Uterus (tissue), 4 donors: ENCODE data around the gene ERMAP. TPM values are rescaled to one million over a fixed set of nuclear protein-coding genes. Genes with fewer than 3 reads are reported as not detected.

Experiments used
- DNase-seq, 2 donors: peaks; one replicate each; pipeline ENCODE4 v3.0.0-alpha.2; 2019 to 2020
- H3K27ac ChIP-seq, 2 donors: fragments of 200-600 bp; sonication (generic); 1 replicate in 1 of 2; 2 replicates in 1 of 2; pipeline ENCODE4 v1.5.1; 2016 to 2018
- H3K27me3 ChIP-seq, 2 donors: fragments of 200-600 bp; sonication (generic); one replicate each; pipeline ENCODE4 v1.5.1; 2018 to 2019; ENCODE audit warnings: control low read depth in 1 of 2
- H3K36me3 ChIP-seq, 2 donors: fragments of 200-600 bp; sonication (generic); one replicate each; pipeline ENCODE4 v1.5.1; 2019; ENCODE audit warnings: control low read depth in 1 of 2
- H3K4me1 ChIP-seq, 2 donors: fragments of 200-600 bp; sonication (generic); one replicate each; pipeline ENCODE4 v1.5.1; 2018 to 2019; ENCODE audit warnings: control low read depth in 1 of 2
- H3K4me3 ChIP-seq, 2 donors: fragments of 200-600 bp; sonication (generic); 1 replicate in 1 of 2; 2 replicates in 1 of 2; pipeline ENCODE4 v1.5.1; 2018 to 2019; ENCODE audit warnings: mild to moderate bottlenecking in 1 of 2
- H3K9me3 ChIP-seq, 2 donors: fragments of 200-600 bp; sonication (generic); one replicate each; pipeline ENCODE4 v1.5.1; 2019; ENCODE audit warnings: control low read depth in 1 of 2
- POLR2A ChIP-seq, 2 donors: fragments of 450-650 bp; IDR thresholded peaks; one replicate each; pipeline ENCODE4 v1.6.1; 2016; ENCODE audit warnings: antibody characterized with exemption in 2 of 2, mild to moderate bottlenecking in 1 of 2, moderate library complexity in 1 of 2
- intact Hi-C: fragments of 100-400 bp; cut with DNase I; formaldehyde crosslinking; loops from one replicate; pipeline ENCODE4 v1.15.1; 2023; ENCODE audit warnings: low total_unique reads
- total RNA-seq, 4 donors: library from RNA; depleted of rRNA in 3 of 4; stranded (reverse); fragments of >200 nt in 3 of 4; gene quantifications; one replicate each; pipeline versions ENCODE4 v1.1.0 to v1.2.4, GENCODE V29; 2014 to 2023
- TF ChIP-seq, protein P1 (sequence below), 4 experiments: fragments of 200-600 bp in 2 of 4; fragments of 450-650 bp in 2 of 4; sonication (generic) in 2 of 4; IDR thresholded peaks; one replicate each; pipeline ENCODE4 v1.5.1; 2016 to 2019; ENCODE audit warnings: antibody characterized with exemption in 4 of 4, mild to moderate bottlenecking in 2 of 4, moderate library complexity in 1 of 4
- donor health status: DM: yes; HTN: yes; CAD: no.

Gene ERMAP
- total RNA-seq, 4 donors from 2014 or later: 0.59 to 16.0 (median 7.6) TPM

DNA sequence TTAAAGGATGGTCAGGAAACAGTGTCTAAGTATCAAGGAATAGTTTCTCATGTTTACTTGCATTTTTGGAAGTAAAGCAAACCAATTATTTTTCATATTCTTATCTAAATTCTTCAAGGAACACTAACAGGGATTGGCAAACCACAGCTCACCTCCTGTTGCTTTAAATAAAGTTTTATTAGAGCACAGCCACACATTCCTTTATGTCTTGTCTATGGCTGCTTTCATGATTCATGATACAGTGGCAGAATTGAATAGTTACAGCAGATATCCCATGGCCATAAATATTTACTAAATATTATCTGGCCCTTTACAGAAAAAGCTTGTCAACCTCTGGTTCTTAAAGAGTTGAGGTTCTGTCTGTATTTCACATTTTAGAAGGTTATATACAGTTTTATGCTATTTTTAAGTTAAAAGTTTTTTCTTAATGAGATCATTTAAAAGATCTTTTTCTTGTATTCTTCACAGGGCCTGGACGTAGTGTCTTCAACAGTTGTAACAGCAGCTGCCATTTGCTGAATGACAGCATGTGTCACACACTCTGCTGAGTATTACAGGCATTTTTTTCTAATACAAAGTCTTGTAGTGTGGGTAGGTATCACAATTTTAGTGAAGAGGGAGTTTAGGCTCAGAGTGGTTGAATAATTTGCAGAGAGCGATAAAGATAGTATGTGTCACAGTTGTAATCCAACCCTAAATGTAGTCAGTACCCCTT, 32.1 kb downstream of the ERMAP start:
- no peaks in the 10 kb centered on the region for H3K4me1 ChIP-seq
- intact Hi-C loops: no loop called here
- H3K9me3 ChIP-seq: no peaks in the 10 kb centered on the region

GRCh38 chr1:42849944-42850343, 33.0 kb downstream of the ERMAP start:
- Histone ChIP-seq H3K4me3 (no peak overlapping the region), H3K27me3 (no peaks in the 10 kb centered on the region), H3K27ac (no peak overlapping the region), H3K9me3 (no peaks in the 10 kb centered on the region), H3K36me3 (no peaks in the 10 kb centered on the region), H3K4me1 (no peaks in the 10 kb centered on the region)
- TF ChIP-seq, protein P1, sequence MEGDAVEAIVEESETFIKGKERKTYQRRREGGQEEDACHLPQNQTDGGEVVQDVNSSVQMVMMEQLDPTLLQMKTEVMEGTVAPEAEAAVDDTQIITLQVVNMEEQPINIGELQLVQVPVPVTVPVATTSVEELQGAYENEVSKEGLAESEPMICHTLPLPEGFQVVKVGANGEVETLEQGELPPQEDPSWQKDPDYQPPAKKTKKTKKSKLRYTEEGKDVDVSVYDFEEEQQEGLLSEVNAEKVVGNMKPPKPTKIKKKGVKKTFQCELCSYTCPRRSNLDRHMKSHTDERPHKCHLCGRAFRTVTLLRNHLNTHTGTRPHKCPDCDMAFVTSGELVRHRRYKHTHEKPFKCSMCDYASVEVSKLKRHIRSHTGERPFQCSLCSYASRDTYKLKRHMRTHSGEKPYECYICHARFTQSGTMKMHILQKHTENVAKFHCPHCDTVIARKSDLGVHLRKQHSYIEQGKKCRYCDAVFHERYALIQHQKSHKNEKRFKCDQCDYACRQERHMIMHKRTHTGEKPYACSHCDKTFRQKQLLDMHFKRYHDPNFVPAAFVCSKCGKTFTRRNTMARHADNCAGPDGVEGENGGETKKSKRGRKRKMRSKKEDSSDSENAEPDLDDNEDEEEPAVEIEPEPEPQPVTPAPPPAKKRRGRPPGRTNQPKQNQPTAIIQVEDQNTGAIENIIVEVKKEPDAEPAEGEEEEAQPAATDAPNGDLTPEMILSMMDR (IDR thresholded peaks at IDR 0.05): no peak
- TF ChIP-seq POLR2A (IDR thresholded peaks at IDR 0.05): no peak
- no peak for DNase-seq
- intact Hi-C loops: no loop called here

More for the DNA sequence above, 32.1 kb downstream of the ERMAP start:
- no peak for DNase-seq
- Histone ChIP-seq H3K27me3 (no peaks in the 10 kb centered on the region), H3K4me3 (no peak overlapping the region), H3K27ac (no peak overlapping the region), H3K36me3 (no peaks in the 10 kb centered on the region)
- TF ChIP-seq, protein P1 (IDR thresholded peaks at IDR 0.05): no peak

DNA sequence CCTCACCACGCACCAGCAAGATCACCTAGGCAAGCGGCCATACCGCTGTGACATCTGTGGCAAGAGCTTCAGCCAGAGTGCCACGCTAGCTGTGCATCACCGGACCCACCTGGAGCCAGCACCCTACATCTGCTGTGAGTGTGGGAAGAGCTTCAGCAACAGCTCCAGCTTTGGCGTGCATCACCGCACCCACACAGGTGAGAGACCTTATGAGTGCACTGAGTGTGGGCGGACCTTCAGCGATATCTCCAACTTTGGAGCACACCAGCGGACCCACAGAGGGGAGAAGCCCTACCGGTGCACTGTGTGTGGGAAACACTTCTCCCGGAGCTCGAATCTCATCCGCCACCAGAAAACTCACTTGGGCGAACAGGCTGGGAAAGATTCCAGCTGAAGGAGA, 34.5 kb downstream of the ERMAP start:
- Histone ChIP-seq H3K4me3 (no peak overlapping the region), H3K27me3 (no peaks in the 10 kb centered on the region), H3K27ac (no peak overlapping the region), H3K36me3 (no peaks in the 10 kb centered on the region), H3K9me3 (no peaks in the 10 kb centered on the region), H3K4me1 (no peaks in the 10 kb centered on the region)
- TF ChIP-seq POLR2A (IDR thresholded peaks at IDR 0.05): no peak
- TF ChIP-seq, protein P1 (IDR thresholded peaks at IDR 0.05): no peak
- intact Hi-C loops: no loop called here
- DNase-seq: no peak

- H3K4me3 ChIP-seq: no peak overlapping the region
- H3K4me1 ChIP-seq: no peaks in the 10 kb centered on the region
- H3K27ac ChIP-seq: no peak overlapping the region
- intact Hi-C loops: no loop called here
- TF ChIP-seq POLR2A (IDR thresholded peaks at IDR 0.05): no peak
- TF ChIP-seq, protein P1 (IDR thresholded peaks at IDR 0.05): no peak
- no peaks in the 10 kb centered on the region for H3K36me3 ChIP-seq
- H3K9me3 ChIP-seq: no peaks in the 10 kb centered on the region
- H3K27me3 ChIP-seq: no peaks in the 10 kb centered on the region
- DNase-seq: no peak
Observed at GRCh38 chr1:42851960-42852607, 35.2 kb downstream of the ERMAP start.

GRCh38 chr1:42852608-42852980, 35.7 kb downstream of the ERMAP start:
- intact Hi-C loops: no loop called here
- DNase-seq: no peak
- Histone ChIP-seq H3K27ac (no peak overlapping the region), H3K4me3 (no peak overlapping the region), H3K36me3 (no peaks in the 10 kb centered on the region), H3K9me3 (no peaks in the 10 kb centered on the region), H3K4me1 (no peaks in the 10 kb centered on the region), H3K27me3 (no peaks in the 10 kb centered on the region)
- TF ChIP-seq, protein P1 (IDR thresholded peaks at IDR 0.05): no peak
- no peak for TF ChIP-seq POLR2A (IDR thresholded peaks at IDR 0.05)
